GM12878 (cell line): ENCODE measurements around the gene C1orf210. TPM values are rescaled to one million over a fixed set of nuclear protein-coding genes. Genes with fewer than 3 reads are reported as not detected.

Experiments used
- CTCF ChIP-seq, 3 experiments: IDR thresholded peaks in 2 of 3; conservative IDR thresholded peaks in 1 of 3; 2 replicates each; pipeline ENCODE4 v1.5.1; 2011; ENCODE audit warnings: low read depth in 3 of 3, low read length in 3 of 3, mild to moderate bottlenecking in 3 of 3, control low read depth in 2 of 3, moderate library complexity in 2 of 3, inconsistent platforms in 1 of 3, mixed read lengths in 1 of 3; ENCODE audit not compliant: control insufficient read depth in 2 of 3, insufficient read depth in 1 of 3; ENCODE audit errors: extremely low read depth in 1 of 3
- EED ChIP-seq: sonication (generic); IDR thresholded peaks from 2 replicates; pipeline ENCODE4 v1.6.1; 2016; ENCODE audit warnings: antibody characterized with exemption, low read depth
- EP300 ChIP-seq, 2 experiments: fragments of 150-350 bp in 1 of 2; IDR thresholded peaks; 2 replicates each; pipeline ENCODE4 v1.6.1; 2011 to 2012; ENCODE audit warnings: low read depth in 2 of 2, low read length in 2 of 2, borderline replicate concordance in 1 of 2, improper control_type of control experiment in 1 of 2, inconsistent platforms in 1 of 2; ENCODE audit not compliant: control insufficient read depth in 1 of 2
- MEF2B ChIP-seq: fragments of 450-650 bp; IDR thresholded peaks from 2 replicates; pipeline ENCODE4 v1.6.1; 2018; ENCODE audit warnings: mild to moderate bottlenecking, moderate library complexity; ENCODE audit not compliant: partially characterized antibody, poor library complexity, severe bottlenecking
- NFXL1 ChIP-seq: fragments of 450-650 bp; IDR thresholded peaks from 2 replicates; pipeline ENCODE4 v1.6.1; 2017; ENCODE audit warnings: antibody characterized with exemption, mild to moderate bottlenecking, borderline replicate concordance
- WRNIP1 ChIP-seq: IDR thresholded peaks from 2 replicates; pipeline ENCODE4 v1.6.1; 2011; ENCODE audit warnings: low read depth, low read length, improper control_type of control experiment, borderline replicate concordance
- ZNF24 ChIP-seq: fragments of 450-650 bp; IDR thresholded peaks from 2 replicates; pipeline ENCODE4 v1.6.1; 2017; ENCODE audit warnings: antibody characterized with exemption, mild to moderate bottlenecking
- polyA plus RNA-seq, 11 experiments: library from polyadenylated mRNA; depleted of rRNA in 4 of 11; unstranded in 6 of 11; stranded (reverse) in 5 of 11; fragments of >200 nt; fragmentation: Nextera tagmentation in 4 of 11; fragmentation: Illumina TruSeq in 1 of 11; extraction: Ambion mirVana in 4 of 11; extraction: Trizol in 1 of 11; gene quantifications; 1 replicate in 1 of 11; 2 replicates in 10 of 11; pipeline versions ENCODE4 v1.2.1 to v1.2.3, GENCODE V29; 2011 to 2016; ENCODE audit warnings: inconsistent platforms in 2 of 11, missing spikeins in 2 of 11, low read depth in 1 of 11
- total RNA-seq, 4 experiments: library from RNA; depleted of rRNA in 3 of 4; stranded (reverse); fragments of >200 nt in 3 of 4; fragmentation: Illumina TruSeq in 1 of 4; extraction: Trizol in 1 of 4; gene quantifications; 2 replicates each; pipeline versions ENCODE4 v1.2.1 to v1.2.3, GENCODE V29; 2013 to 2021
- TF ChIP-seq, protein P1 (sequence below): fragments of 450-650 bp; IDR thresholded peaks from 2 replicates; pipeline ENCODE4 v1.6.1; 2014; ENCODE audit warnings: mild to moderate bottlenecking
- TF ChIP-seq, protein P2 (sequence below): IDR thresholded peaks from 2 replicates; pipeline ENCODE4 v1.6.1; 2012; ENCODE audit warnings: mild to moderate bottlenecking, low read depth, low read length

Gene C1orf210
- total and polyA plus RNA-seq, 10 of the 15 experiments (the other 5 are each of a cell fraction or from before 2014, with no cell fraction given): 0.07 TPM; not detected in 9

DNA sequence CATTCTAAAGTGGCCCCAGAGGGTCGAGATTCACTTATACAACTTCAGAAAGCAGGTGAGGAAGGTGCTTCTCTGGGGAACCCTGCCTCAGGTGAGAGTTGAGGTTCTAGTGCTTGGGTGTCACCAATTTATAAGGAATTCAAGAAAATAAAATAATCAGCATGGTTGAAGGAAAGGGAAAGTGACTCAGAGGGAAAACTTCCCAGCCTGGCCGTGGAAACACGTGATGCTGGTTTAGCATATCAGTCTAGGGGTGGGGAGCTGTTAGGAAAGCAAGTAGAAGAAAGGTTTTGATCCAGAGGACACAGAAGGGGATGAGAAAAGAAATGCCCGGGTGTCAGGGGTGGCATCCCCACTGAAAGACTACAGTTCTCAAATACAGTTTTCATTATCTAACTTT, 53.3 kb downstream of the C1orf210 start (continued):
- TF ChIP-seq EP300 (IDR thresholded peaks at IDR 0.05; ENCODE audit: borderline replicate concordance in 1 of 2, control insufficient read depth in 1 of 2, low read depth in 2 of 2, low read length in 2 of 2) (no peak), MEF2B (no peak), CTCF (IDR thresholded peaks at IDR 0.05 in 2 of 3, conservative IDR thresholded peaks at IDR 0.05 in 1 of 3; ENCODE audit: control insufficient read depth in 2 of 3, extremely low read depth in 1 of 3, insufficient read depth in 1 of 3, low read depth in 3 of 3, low read length in 3 of 3) (no peak), EED (no peak), NFXL1 (no peak), WRNIP1 (no peak), ZNF24 (no peak)
- TF ChIP-seq, protein P1, sequence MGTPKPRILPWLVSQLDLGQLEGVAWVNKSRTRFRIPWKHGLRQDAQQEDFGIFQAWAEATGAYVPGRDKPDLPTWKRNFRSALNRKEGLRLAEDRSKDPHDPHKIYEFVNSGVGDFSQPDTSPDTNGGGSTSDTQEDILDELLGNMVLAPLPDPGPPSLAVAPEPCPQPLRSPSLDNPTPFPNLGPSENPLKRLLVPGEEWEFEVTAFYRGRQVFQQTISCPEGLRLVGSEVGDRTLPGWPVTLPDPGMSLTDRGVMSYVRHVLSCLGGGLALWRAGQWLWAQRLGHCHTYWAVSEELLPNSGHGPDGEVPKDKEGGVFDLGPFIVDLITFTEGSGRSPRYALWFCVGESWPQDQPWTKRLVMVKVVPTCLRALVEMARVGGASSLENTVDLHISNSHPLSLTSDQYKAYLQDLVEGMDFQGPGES: no peak
- TF ChIP-seq, protein P2, sequence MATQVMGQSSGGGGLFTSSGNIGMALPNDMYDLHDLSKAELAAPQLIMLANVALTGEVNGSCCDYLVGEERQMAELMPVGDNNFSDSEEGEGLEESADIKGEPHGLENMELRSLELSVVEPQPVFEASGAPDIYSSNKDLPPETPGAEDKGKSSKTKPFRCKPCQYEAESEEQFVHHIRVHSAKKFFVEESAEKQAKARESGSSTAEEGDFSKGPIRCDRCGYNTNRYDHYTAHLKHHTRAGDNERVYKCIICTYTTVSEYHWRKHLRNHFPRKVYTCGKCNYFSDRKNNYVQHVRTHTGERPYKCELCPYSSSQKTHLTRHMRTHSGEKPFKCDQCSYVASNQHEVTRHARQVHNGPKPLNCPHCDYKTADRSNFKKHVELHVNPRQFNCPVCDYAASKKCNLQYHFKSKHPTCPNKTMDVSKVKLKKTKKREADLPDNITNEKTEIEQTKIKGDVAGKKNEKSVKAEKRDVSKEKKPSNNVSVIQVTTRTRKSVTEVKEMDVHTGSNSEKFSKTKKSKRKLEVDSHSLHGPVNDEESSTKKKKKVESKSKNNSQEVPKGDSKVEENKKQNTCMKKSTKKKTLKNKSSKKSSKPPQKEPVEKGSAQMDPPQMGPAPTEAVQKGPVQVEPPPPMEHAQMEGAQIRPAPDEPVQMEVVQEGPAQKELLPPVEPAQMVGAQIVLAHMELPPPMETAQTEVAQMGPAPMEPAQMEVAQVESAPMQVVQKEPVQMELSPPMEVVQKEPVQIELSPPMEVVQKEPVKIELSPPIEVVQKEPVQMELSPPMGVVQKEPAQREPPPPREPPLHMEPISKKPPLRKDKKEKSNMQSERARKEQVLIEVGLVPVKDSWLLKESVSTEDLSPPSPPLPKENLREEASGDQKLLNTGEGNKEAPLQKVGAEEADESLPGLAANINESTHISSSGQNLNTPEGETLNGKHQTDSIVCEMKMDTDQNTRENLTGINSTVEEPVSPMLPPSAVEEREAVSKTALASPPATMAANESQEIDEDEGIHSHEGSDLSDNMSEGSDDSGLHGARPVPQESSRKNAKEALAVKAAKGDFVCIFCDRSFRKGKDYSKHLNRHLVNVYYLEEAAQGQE: no peak
- TF ChIP-seq, all 136 proteins: peak for 0

Other genes with a start within 250 kb of the C1orf210 start
Only the 7 nearest of the 11 such genes appear.
- gene TMEM125, start 15.6 kb downstream of the C1orf210 start, total RNA-seq (2014; rRNA removed): not detected in 2 replicates
- gene TMEM125, start 15.6 kb downstream of the C1orf210 start, total RNA-seq (2014; rRNA removed; fragmentation: Illumina TruSeq; extraction: Trizol): not detected in 2 replicates
- gene TMEM125, start 15.6 kb downstream of the C1orf210 start, total RNA-seq (2021): 0.28 and 1.1 TPM in 2 replicates
- not detected in 2 replicates for gene TMEM125, start 15.6 kb downstream of the C1orf210 start, polyA plus RNA-seq (2011; rRNA removed)
- not detected in 2 replicates for gene TMEM125, start 15.6 kb downstream of the C1orf210 start, polyA plus RNA-seq (2014; fragmentation: Illumina TruSeq; extraction: Trizol)
- not detected for gene TMEM125, start 15.6 kb downstream of the C1orf210 start, polyA plus RNA-seq (2014; fragmentation: Nextera tagmentation; extraction: Ambion mirVana)
- not detected in 2 replicates for gene TMEM125, start 15.6 kb downstream of the C1orf210 start, polyA plus RNA-seq (2014; rRNA removed)
- gene TMEM125, start 15.6 kb downstream of the C1orf210 start, polyA plus RNA-seq (2016; fragmentation: Nextera tagmentation; extraction: Ambion mirVana): not detected
- 1.7 and 2.0 TPM in 2 replicates for gene TIE1, start 15.4 kb upstream of the C1orf210 start, total RNA-seq (2014; rRNA removed)
- 0.58 and 0.64 TPM in 2 replicates for gene TIE1, start 15.4 kb upstream of the C1orf210 start, total RNA-seq (2014; rRNA removed; fragmentation: Illumina TruSeq; extraction: Trizol)
- gene TIE1, start 15.4 kb upstream of the C1orf210 start, total RNA-seq (2021): 3.3 and 3.9 TPM in 2 replicates
- 1.7 and 3.4 TPM in 2 replicates for gene TIE1, start 15.4 kb upstream of the C1orf210 start, polyA plus RNA-seq (2011; rRNA removed)
- gene TIE1, start 15.4 kb upstream of the C1orf210 start, polyA plus RNA-seq (2014; fragmentation: Illumina TruSeq; extraction: Trizol): 0.43 and 0.62 TPM in 2 replicates
- under 1 TPM; 0.26 to 0.40 TPM for gene TIE1, start 15.4 kb upstream of the C1orf210 start, polyA plus RNA-seq (2014; fragmentation: Nextera tagmentation; extraction: Ambion mirVana)
- gene TIE1, start 15.4 kb upstream of the C1orf210 start, polyA plus RNA-seq (2014; rRNA removed): 2.5 TPM in 2 replicates
- gene TIE1, start 15.4 kb upstream of the C1orf210 start, polyA plus RNA-seq (2016; fragmentation: Nextera tagmentation; extraction: Ambion mirVana): 1 to 10 TPM; 1.2 to 1.5 TPM
- gene MPL, start 52.2 kb upstream of the C1orf210 start, total RNA-seq (2014; rRNA removed): not detected in 2 replicates
- gene MPL, start 52.2 kb upstream of the C1orf210 start, total RNA-seq (2014; rRNA removed; fragmentation: Illumina TruSeq; extraction: Trizol): not detected in 2 replicates
- gene MPL, start 52.2 kb upstream of the C1orf210 start, total RNA-seq (2021): not detected in 2 replicates
- gene MPL, start 52.2 kb upstream of the C1orf210 start, polyA plus RNA-seq (2011; rRNA removed): not detected in 2 replicates
- gene MPL, start 52.2 kb upstream of the C1orf210 start, polyA plus RNA-seq (2014; fragmentation: Illumina TruSeq; extraction: Trizol): not detected in 2 replicates
- not detected for gene MPL, start 52.2 kb upstream of the C1orf210 start, polyA plus RNA-seq (2014; fragmentation: Nextera tagmentation; extraction: Ambion mirVana)
- gene MPL, start 52.2 kb upstream of the C1orf210 start, polyA plus RNA-seq (2014; rRNA removed): not detected in 2 replicates
- not detected for gene MPL, start 52.2 kb upstream of the C1orf210 start, polyA plus RNA-seq (2016; fragmentation: Nextera tagmentation; extraction: Ambion mirVana)
- 197 and 213 TPM in 2 replicates for gene CDC20, start 73.4 kb upstream of the C1orf210 start, total RNA-seq (2014; rRNA removed)
- gene CDC20, start 73.4 kb upstream of the C1orf210 start, total RNA-seq (2014; rRNA removed; fragmentation: Illumina TruSeq; extraction: Trizol): 81.5 and 82.0 TPM in 2 replicates
- gene CDC20, start 73.4 kb upstream of the C1orf210 start, total RNA-seq (2021): 192 and 205 TPM in 2 replicates
- 37.3 and 103 TPM in 2 replicates for gene CDC20, start 73.4 kb upstream of the C1orf210 start, polyA plus RNA-seq (2011; rRNA removed)
- 91.9 and 135 TPM in 2 replicates for gene CDC20, start 73.4 kb upstream of the C1orf210 start, polyA plus RNA-seq (2014; fragmentation: Illumina TruSeq; extraction: Trizol)
- 10 to 100 TPM; 36.3 to 63.1 TPM for gene CDC20, start 73.4 kb upstream of the C1orf210 start, polyA plus RNA-seq (2014; fragmentation: Nextera tagmentation; extraction: Ambion mirVana)
- gene CDC20, start 73.4 kb upstream of the C1orf210 start, polyA plus RNA-seq (2014; rRNA removed): 165 and 225 TPM in 2 replicates
- 100 to 1,000 TPM; 299 to 347 TPM for gene CDC20, start 73.4 kb upstream of the C1orf210 start, polyA plus RNA-seq (2016; fragmentation: Nextera tagmentation; extraction: Ambion mirVana)
- 77.4 and 88.2 TPM in 2 replicates for gene ELOVL1, start 82.4 kb upstream of the C1orf210 start, total RNA-seq (2014; rRNA removed)
- gene ELOVL1, start 82.4 kb upstream of the C1orf210 start, total RNA-seq (2014; rRNA removed; fragmentation: Illumina TruSeq; extraction: Trizol): 55.4 and 58.5 TPM in 2 replicates
- 66.8 and 68.0 TPM in 2 replicates for gene ELOVL1, start 82.4 kb upstream of the C1orf210 start, total RNA-seq (2021)
- gene ELOVL1, start 82.4 kb upstream of the C1orf210 start, polyA plus RNA-seq (2011; rRNA removed): 88.7 and 139 TPM in 2 replicates
- gene ELOVL1, start 82.4 kb upstream of the C1orf210 start, polyA plus RNA-seq (2014; fragmentation: Illumina TruSeq; extraction: Trizol): 102 and 126 TPM in 2 replicates
- 10 to 100 TPM; 62.7 to 68.4 TPM for gene ELOVL1, start 82.4 kb upstream of the C1orf210 start, polyA plus RNA-seq (2014; fragmentation: Nextera tagmentation; extraction: Ambion mirVana)
- 91.3 and 97.8 TPM in 2 replicates for gene ELOVL1, start 82.4 kb upstream of the C1orf210 start, polyA plus RNA-seq (2014; rRNA removed)
- gene ELOVL1, start 82.4 kb upstream of the C1orf210 start, polyA plus RNA-seq (2016; fragmentation: Nextera tagmentation; extraction: Ambion mirVana): 100 to 1,000 TPM in 1 of 2 experiments, 10 to 100 TPM in 1; 92.6 to 111 TPM
- gene MED8, start 104.2 kb upstream of the C1orf210 start, total RNA-seq (2014; rRNA removed): 39.7 and 42.6 TPM in 2 replicates
- gene MED8, start 104.2 kb upstream of the C1orf210 start, total RNA-seq (2014; rRNA removed; fragmentation: Illumina TruSeq; extraction: Trizol): 32.6 and 33.3 TPM in 2 replicates
- gene MED8, start 104.2 kb upstream of the C1orf210 start, total RNA-seq (2021): 37.4 and 39.4 TPM in 2 replicates
- gene MED8, start 104.2 kb upstream of the C1orf210 start, polyA plus RNA-seq (2011; rRNA removed): 16.5 and 20.2 TPM in 2 replicates
- gene MED8, start 104.2 kb upstream of the C1orf210 start, polyA plus RNA-seq (2014; fragmentation: Illumina TruSeq; extraction: Trizol): 37.6 and 39.2 TPM in 2 replicates
- 10 to 100 TPM; 59.8 to 61.7 TPM for gene MED8, start 104.2 kb upstream of the C1orf210 start, polyA plus RNA-seq (2014; fragmentation: Nextera tagmentation; extraction: Ambion mirVana)
- 21.9 and 25.4 TPM in 2 replicates for gene MED8, start 104.2 kb upstream of the C1orf210 start, polyA plus RNA-seq (2014; rRNA removed)
- 10 to 100 TPM; 57.3 to 58.7 TPM for gene MED8, start 104.2 kb upstream of the C1orf210 start, polyA plus RNA-seq (2016; fragmentation: Nextera tagmentation; extraction: Ambion mirVana)
- gene SZT2, start 104.3 kb upstream of the C1orf210 start, total RNA-seq (2014; rRNA removed): 16.5 and 18.0 TPM in 2 replicates
- gene SZT2, start 104.3 kb upstream of the C1orf210 start, total RNA-seq (2014; rRNA removed; fragmentation: Illumina TruSeq; extraction: Trizol): 12.5 and 12.7 TPM in 2 replicates
- 33.8 and 38.3 TPM in 2 replicates for gene SZT2, start 104.3 kb upstream of the C1orf210 start, total RNA-seq (2021)
- 6.0 and 10.7 TPM in 2 replicates for gene SZT2, start 104.3 kb upstream of the C1orf210 start, polyA plus RNA-seq (2011; rRNA removed)
- 11.1 and 16.5 TPM in 2 replicates for gene SZT2, start 104.3 kb upstream of the C1orf210 start, polyA plus RNA-seq (2014; fragmentation: Illumina TruSeq; extraction: Trizol)
- gene SZT2, start 104.3 kb upstream of the C1orf210 start, polyA plus RNA-seq (2014; fragmentation: Nextera tagmentation; extraction: Ambion mirVana): 1 to 10 TPM; 1.4 to 1.9 TPM
- gene SZT2, start 104.3 kb upstream of the C1orf210 start, polyA plus RNA-seq (2014; rRNA removed): 23.8 and 27.3 TPM in 2 replicates
- gene SZT2, start 104.3 kb upstream of the C1orf210 start, polyA plus RNA-seq (2016; fragmentation: Nextera tagmentation; extraction: Ambion mirVana): 10 to 100 TPM in 1 of 2 experiments, 1 to 10 TPM in 1; 10.0 to 12.6 TPM